GM23248 (cell line): Measurements from ENCODE around the gene BLOC1S1.

Source experiments
- EZH2 ChIP-seq: fragments of 200-600 bp; sonication (generic); IDR thresholded peaks from 2 replicates; pipeline ENCODE4 v1.6.1; 2018; ENCODE audit warnings: antibody characterized with exemption, mild to moderate bottlenecking; ENCODE audit not compliant: insufficient read depth, poor library complexity, severe bottlenecking
- EZH2phosphoT487 ChIP-seq: fragments of 200-600 bp; sonication (generic); IDR thresholded peaks from 2 replicates; pipeline ENCODE4 v1.6.1; 2018; ENCODE audit warnings: antibody characterized with exemption, moderate library complexity, mild to moderate bottlenecking, low read depth; ENCODE audit not compliant: insufficient read depth

GRCh38 chr12:55684761-55685370 is 31.0 kb upstream of the BLOC1S1 start:
- no peak for TF ChIP-seq EZH2phosphoT487
- no peak for TF ChIP-seq EZH2
